Measurements from ENCODE around the gene MICU2.
"Not testable (repeated sequence)": the region's sequence is repeated elsewhere in the genome, so short reads cannot be mapped to it uniquely, and the experiment has no call there.

MICU2 gene

GRCh38 chr13:21594715-21595545 lies 9.0 kb downstream of the MICU2 start:
- DNase-seq, result no peak

GRCh38 chr13:21590665-21591456 lies 13.1 kb downstream of the MICU2 start:
- DNase-seq, result not testable (repeated sequence)

GRCh38 chr13:21590231-21590630 lies 13.7 kb downstream of the MICU2 start:
- no peak for DNase-seq

GRCh38 chr13:21589510-21589909 lies 14.5 kb downstream of the MICU2 start:
- DNase-seq, result not testable (repeated sequence)

GRCh38 chr13:21588411-21588810 lies 15.6 kb downstream of the MICU2 start:
- DNase-seq, result not testable (repeated sequence)

- DNase-seq, result no peak
Measured at GRCh38 chr13:21584973-21585592, 18.9 kb downstream of the MICU2 start.

GRCh38 chr13:21583478-21583877 lies 20.5 kb downstream of the MICU2 start:
- DNase-seq, result no peak

- DNase-seq, result no peak
Measured at GRCh38 chr13:21580736-21581135, 23.2 kb downstream of the MICU2 start.

GRCh38 chr13:21579754-21580316 lies 24.1 kb downstream of the MICU2 start:
- no peak for DNase-seq

GRCh38 chr13:21578748-21579147 lies 25.2 kb downstream of the MICU2 start:
- DNase-seq, result no peak

- no peak for DNase-seq
Measured at GRCh38 chr13:21576426-21576825, 27.5 kb downstream of the MICU2 start.

- no peak for DNase-seq
Measured at GRCh38 chr13:21573920-21574712, 29.9 kb downstream of the MICU2 start.

- no peak for DNase-seq
Measured at GRCh38 chr13:21569686-21570085, 34.3 kb downstream of the MICU2 start.

GRCh38 chr13:21568854-21569253 lies 35.1 kb downstream of the MICU2 start:
- DNase-seq, result no peak

- DNase-seq, result no peak
Measured at GRCh38 chr13:21567714-21568113, 36.3 kb downstream of the MICU2 start.

- no peak for DNase-seq
Measured at GRCh38 chr13:21557995-21558394, 46.0 kb downstream of the MICU2 start.

GRCh38 chr13:21556051-21556450 lies 47.9 kb downstream of the MICU2 start:
- DNase-seq, result no peak

- not testable (repeated sequence) for DNase-seq
Measured at GRCh38 chr13:21553261-21553660, 50.7 kb downstream of the MICU2 start.

GRCh38 chr13:21550918-21551317 lies 53.1 kb downstream of the MICU2 start:
- DNase-seq, result no peak

GRCh38 chr13:21549633-21550032 lies 54.3 kb downstream of the MICU2 start:
- no peak for DNase-seq

- DNase-seq, result no peak
Measured at GRCh38 chr13:21548577-21548976, 55.4 kb downstream of the MICU2 start.

GRCh38 chr13:21546372-21546771 lies 57.6 kb downstream of the MICU2 start:
- DNase-seq, result no peak
